ENCODE measurements around the gene CDH23.

CDH23 gene

DNA sequence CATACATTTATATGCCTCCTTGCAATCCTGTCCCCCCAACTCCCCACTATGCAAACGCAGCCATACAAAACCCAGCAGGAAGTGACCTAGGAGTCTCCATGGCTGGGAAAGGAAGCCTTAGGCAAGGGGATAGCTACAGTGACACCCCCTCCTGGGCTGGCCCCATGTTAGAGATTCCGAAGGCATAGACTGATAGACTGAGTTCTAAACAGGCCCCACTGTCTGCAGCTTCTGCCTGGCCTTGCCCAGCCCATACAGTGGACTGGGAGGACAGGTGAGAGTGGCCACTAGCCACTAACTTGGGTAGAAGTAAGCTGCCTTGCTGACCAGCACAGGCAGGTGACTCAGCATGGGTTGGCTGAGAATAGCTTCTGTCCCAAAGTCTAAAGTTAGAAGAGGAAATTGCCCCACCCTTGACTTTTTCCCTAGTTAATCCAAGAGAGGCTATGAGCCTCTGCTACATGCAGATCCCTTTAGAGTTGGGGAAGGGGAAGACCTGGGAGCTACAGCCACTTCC lies 216.6 kb downstream of the CDH23 start:
- no peak for DNase-seq

GRCh38 chr10:71613877-71614276 lies 217.2 kb downstream of the CDH23 start:
- no peak for DNase-seq

DNA sequence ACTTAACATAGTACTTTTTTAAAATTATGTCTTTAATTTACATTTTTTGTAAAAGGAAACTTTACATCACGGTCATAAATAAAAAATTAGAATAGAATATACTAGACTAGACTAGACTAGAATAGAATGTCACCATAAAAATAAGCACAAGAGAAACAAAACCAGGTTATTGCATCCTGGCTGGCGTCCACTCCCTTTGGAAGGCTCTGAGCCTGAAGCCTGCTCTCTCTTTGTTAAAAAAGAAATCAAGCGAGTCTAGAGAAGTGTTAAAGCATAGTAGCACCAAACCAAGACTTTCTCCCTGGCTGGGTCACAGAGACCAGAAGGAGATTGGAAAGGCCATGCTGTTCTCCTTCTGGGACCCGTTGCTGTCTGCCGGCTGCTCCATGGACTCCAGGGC lies 218.2 kb downstream of the CDH23 start:
- DNase-seq, result no peak

- DNase-seq, result no peak
Measured at GRCh38 chr10:71615538-71616329, 219.0 kb downstream of the CDH23 start.

GRCh38 chr10:71616817-71617654 lies 220.3 kb downstream of the CDH23 start:
- DNase-seq, result no peak

GRCh38 chr10:71618176-71618575 lies 221.5 kb downstream of the CDH23 start:
- DNase-seq, result no peak

GRCh38 chr10:71618598-71618997 lies 221.9 kb downstream of the CDH23 start:
- no peak for DNase-seq

- no peak for DNase-seq
Measured at GRCh38 chr10:71620642-71621041, 223.9 kb downstream of the CDH23 start.

- DNase-seq, result no peak
Measured at GRCh38 chr10:71621231-71622153, 224.8 kb downstream of the CDH23 start.

GRCh38 chr10:71622154-71622526 lies 225.4 kb downstream of the CDH23 start:
- DNase-seq, result no peak

GRCh38 chr10:71622616-71623015 lies 225.9 kb downstream of the CDH23 start:
- no peak for DNase-seq

DNA sequence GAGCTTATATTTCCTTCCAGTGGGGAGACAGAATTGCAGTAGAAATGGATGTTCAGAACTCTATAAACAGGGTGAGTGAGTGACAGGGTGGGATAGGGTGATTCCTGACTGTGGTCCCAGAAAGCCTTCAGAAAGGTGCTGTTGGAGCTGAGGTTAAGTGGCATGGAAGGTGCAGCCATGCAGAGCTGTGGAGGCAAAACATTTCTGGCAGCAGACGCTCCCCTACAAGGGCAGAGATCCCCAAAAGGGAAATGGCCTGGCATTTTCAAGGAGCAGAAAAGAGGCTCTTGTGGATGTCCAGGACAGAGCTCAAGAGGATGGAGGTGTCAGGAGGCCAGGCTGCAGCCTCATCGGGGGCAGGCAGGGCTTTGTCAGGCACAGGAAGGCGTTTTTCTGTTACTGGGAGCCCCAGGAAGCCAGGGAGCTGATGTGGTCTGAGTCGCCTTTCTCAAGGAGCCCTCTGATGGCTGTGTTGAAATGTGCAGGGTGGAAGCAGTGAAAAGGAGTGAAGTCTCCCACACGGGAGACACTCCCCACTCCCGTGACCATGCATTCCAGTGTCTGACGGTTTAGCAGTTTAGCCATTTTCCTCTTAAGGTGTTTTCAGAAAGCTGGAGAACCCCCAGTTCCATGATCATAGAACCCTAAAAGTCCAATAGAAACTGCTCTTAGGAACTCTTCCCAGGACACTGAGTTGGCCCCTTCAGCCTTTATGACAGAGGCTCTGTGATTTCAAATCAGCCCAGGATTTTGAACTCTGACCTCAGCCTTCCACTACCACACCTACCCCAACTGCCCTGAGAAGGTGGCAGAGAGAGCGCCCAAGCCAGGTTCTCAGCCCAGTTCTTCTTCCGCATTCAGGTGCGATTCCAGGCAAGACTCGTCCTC lies 226.6 kb downstream of the CDH23 start:
- DNase-seq, result no peak

DNA sequence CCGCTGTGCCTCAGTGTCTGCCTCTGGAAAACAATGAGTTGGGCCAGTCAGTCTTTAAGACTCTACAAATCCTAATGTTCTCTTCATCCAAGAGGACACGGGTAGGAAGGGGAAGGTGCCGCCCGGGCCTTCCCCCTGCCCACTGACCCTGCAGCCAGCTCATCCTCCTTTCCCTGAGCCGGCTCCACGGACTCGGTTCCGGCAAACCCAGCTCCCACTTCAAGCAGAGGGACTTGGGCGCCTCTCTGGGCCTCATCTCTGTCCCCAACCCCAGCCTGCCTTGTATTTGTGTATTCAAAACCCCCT lies 227.2 kb downstream of the CDH23 start:
- no peak for DNase-seq

DNA sequence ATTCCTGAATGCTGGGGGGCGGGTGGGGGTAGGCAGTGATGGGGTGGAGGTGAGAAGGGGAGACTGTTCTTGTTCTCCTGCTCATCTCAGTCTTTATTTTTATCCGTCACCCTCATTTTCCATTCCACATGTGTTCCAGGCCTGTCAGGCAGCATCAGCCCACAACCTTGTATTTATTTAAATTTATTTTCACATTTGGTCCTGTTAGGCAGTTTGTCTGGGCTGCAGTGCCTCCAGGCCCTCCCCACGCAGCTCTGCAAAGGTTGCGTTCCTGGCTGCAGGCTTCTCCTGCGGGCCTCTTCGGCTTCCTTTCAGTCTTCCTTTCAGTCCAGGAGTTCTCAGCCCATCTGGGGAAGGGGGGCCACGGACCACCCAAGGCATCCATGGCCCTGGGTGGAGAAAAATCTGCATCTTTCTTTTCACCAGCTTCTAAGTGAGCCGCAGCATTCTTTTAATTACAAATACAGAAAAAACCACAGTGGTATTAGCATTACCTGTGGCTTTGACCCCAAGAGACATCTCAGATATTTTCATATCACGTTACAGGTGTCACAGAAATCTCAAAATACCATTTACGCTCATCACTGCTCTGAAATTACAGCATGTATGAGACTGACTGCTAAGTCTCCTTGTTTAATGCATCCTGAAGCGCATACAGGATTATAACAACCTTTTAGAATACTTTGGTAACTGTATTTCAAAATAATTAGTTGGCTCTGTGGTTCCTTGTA lies 228.9 kb downstream of the CDH23 start:
- DNase-seq, result no peak

DNA sequence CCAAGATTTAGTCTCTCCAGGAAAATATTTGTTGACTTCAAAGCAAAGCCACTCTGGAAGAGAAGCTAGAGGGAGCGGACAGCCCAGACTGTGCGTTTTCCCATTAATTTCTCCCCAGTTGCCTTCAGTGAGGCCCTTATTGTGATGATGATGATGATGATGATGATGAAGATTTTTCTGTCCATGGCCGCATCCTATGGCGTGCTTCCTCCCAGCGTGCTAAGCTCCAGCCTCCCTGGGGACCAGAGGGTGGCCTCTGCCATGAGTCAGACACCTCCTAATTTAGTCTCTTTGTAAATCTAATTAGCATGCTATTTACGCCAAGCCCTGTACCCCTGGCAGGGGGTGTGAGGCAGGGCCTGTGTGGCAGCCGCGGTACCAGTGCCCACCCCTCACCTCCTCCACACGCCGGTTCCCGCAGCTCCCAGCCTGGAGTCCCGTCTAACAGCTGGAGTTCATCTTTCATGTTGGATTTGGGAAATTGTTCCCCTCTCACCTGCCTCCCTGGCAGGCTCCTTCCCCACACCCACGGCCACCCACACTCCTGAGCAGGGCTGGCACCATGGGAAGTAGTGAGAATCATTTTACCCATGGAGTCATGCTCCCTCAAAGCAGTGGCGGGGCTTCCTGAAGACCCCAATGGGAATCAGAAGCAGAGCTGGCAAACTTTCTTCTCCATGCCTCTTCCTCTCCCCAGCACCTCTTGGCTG lies 230.7 kb downstream of the CDH23 start:
- no peak for DNase-seq

- no peak for DNase-seq
Measured at GRCh38 chr10:71627956-71628355, 231.2 kb downstream of the CDH23 start.

GRCh38 chr10:71629131-71629530 lies 232.4 kb downstream of the CDH23 start:
- no peak for DNase-seq

DNA sequence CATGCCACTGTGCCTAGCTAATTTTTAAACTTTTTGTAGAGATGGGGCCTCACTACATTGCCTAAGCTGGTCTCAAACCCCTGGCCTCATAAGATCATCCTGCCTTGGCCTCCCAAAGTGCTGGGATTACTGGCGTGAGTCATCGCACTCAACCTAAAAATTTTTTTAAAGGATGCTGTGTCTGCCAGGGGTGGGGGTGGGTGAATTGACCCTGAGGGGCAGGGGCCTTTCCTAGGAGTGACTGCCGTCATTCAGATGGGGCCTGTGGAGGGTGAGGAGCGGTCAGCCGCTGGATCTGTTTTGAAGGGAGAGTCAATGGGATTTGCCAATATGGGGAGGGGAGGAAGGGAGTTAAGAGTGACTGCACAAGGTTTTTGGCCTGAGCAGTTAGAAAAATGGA lies 233.4 kb downstream of the CDH23 start:
- no peak for DNase-seq

DNA sequence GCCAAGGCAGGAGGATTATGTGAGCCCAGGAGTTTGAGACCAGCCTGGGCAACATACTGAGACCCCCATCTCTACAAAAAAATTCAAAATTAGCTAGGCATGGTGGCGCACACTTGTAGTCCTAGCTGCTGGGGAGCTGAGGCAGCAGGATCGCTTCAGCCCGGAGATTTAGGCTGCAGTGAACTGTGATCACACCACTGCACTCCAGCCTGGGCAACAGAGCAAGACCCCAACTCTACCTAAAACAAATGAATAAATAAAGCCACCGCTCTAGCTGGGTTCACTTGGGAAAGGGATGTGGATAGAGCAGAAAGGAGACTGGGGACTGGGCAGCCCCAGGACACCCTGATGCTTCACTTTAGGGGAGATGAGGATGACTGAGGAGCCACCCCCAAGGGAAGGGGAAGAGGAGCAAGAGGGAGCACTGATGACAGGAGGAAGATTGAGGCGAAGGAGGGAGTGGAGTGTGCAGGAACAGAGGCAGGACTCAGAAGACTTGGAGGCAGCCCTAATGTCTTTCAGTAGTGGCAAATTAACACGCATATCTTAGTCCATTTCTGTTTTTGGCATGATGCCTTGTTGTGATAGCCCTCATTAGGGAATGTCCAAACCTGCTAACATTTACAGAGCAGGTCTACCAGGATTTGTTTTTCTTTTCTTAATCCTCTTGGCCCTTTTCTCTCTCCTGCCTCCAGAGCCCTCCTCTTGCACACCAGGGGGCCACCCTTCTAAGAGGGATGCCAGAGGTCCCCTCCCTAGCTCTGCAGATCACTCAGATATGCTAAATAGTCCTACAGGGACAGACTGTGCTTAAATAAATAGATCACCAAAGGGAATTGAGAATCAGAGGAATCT lies 234.5 kb downstream of the CDH23 start:
- DNase-seq, result no peak

Data from CD4-positive, alpha-beta T cell treated with Interleukin-17A for 1 hour (primary cell).